Breast epithelium (tissue), 4 donors: Measurements from ENCODE around the gene KISS1. TPM values are rescaled to one million over a fixed set of nuclear protein-coding genes. Genes with fewer than 3 reads are reported as not detected.

ENCODE experiments used
- DNase-seq, 2 donors: peaks; one replicate each; pipeline ENCODE4 v3.0.0-alpha.2; 2019; ENCODE audit warnings: low spot score in 2 of 2
- H3K27ac ChIP-seq, 2 donors: fragments of 200-600 bp; sonication (generic) in 1 of 2; one replicate each; pipeline ENCODE4 v1.5.1; 2016 to 2019; ENCODE audit warnings: mild to moderate bottlenecking in 1 of 2
- H3K27me3 ChIP-seq, 2 donors: fragments of 200-600 bp; sonication (generic) in 1 of 2; one replicate each; pipeline versions ENCODE4 v1.5.1 to v1.6.0; 2017 to 2019; ENCODE audit warnings: control low read depth in 1 of 2, mild to moderate bottlenecking in 1 of 2
- H3K36me3 ChIP-seq: fragments of 200-600 bp; one replicate; pipeline ENCODE4 v1.5.1; 2019
- H3K4me1 ChIP-seq, 2 donors: fragments of 200-600 bp; sonication (generic); one replicate each; pipeline ENCODE4 v1.5.1; 2016 to 2019; ENCODE audit warnings: control low read depth in 1 of 2
- H3K4me3 ChIP-seq, 3 donors: fragments of 200-600 bp; sonication (generic); 1 replicate in 2 of 3; 2 replicates in 1 of 3; pipeline ENCODE4 v1.5.1; 2016 to 2019; ENCODE audit warnings: mild to moderate bottlenecking in 3 of 3, moderate library complexity in 2 of 3
- H3K9me3 ChIP-seq, 2 donors: fragments of 200-600 bp; sonication (generic) in 1 of 2; one replicate each; pipeline ENCODE4 v1.5.1; 2016 to 2019; ENCODE audit warnings: control low read depth in 1 of 2
- POLR2A ChIP-seq: fragments of 450-650 bp; IDR thresholded peaks from one replicate; pipeline ENCODE4 v1.6.1; 2016; ENCODE audit warnings: antibody characterized with exemption, mild to moderate bottlenecking, moderate library complexity
- POLR2AphosphoS5 ChIP-seq, 3 donors: sonication (generic); formaldehyde crosslinking; IDR thresholded peaks; one replicate each; pipeline ENCODE4 v1.6.1; 2017; ENCODE audit warnings: antibody characterized with exemption in 3 of 3
- intact Hi-C: fragments of 100-400 bp; cut with DNase I; formaldehyde crosslinking; loops from one replicate; pipeline ENCODE4 v1.15.1; 2023; ENCODE audit warnings: low total_unique reads
- total RNA-seq, 3 donors: library from RNA; depleted of rRNA; stranded (reverse); fragments of >200 nt; gene quantifications; one replicate each; pipeline ENCODE4 v1.1.0, GENCODE V29; 2016
- TF ChIP-seq, protein P1 (sequence below), 3 donors: fragments of 450-650 bp; IDR thresholded peaks; one replicate each; pipeline ENCODE4 v1.5.1; 2016 to 2017; ENCODE audit warnings: antibody characterized with exemption in 3 of 3, mild to moderate bottlenecking in 3 of 3, moderate library complexity in 3 of 3

KISS1 gene
- total RNA-seq, 3 donors from 2014 or later, result not detected

DNA sequence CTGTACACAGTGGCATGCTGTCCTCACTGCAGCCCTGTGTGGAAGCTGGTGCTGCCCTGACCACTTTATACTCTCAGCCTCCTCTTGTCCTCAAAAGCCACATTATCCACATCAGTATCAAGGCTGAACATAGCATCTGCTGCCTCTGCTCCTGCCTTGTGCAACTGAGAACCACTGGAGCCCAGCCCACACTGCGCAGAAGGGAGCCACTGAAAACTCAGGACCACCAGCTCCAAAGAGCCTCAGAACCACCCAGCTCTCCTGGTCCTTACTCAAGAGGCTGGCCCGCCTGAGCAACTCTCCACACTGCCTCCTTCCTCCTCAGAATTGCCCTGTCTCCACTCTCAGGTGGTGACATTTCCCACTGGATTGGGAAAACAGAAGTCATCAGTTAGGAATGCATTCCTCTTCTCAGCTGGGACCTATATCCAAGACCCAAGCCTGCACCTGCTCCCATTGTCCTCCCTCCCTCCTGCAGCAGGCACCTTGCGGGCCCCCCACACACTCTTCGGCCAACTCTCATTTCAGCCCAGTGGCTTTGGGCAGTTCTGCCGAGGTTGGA, 7.0 kb upstream of the KISS1 start:
- Histone ChIP-seq H3K27ac (no peak overlapping the region), H3K36me3 (no peaks in the 10 kb centered on the region), H3K9me3 (no peaks in the 10 kb centered on the region), H3K4me1 (no peaks in the 10 kb centered on the region), H3K27me3 (no peaks in the 10 kb centered on the region), H3K4me3 (no peak overlapping the region)
- TF ChIP-seq POLR2AphosphoS5 (IDR thresholded peaks at IDR 0.05) (no peak), POLR2A (no peak)
- TF ChIP-seq, protein P1, sequence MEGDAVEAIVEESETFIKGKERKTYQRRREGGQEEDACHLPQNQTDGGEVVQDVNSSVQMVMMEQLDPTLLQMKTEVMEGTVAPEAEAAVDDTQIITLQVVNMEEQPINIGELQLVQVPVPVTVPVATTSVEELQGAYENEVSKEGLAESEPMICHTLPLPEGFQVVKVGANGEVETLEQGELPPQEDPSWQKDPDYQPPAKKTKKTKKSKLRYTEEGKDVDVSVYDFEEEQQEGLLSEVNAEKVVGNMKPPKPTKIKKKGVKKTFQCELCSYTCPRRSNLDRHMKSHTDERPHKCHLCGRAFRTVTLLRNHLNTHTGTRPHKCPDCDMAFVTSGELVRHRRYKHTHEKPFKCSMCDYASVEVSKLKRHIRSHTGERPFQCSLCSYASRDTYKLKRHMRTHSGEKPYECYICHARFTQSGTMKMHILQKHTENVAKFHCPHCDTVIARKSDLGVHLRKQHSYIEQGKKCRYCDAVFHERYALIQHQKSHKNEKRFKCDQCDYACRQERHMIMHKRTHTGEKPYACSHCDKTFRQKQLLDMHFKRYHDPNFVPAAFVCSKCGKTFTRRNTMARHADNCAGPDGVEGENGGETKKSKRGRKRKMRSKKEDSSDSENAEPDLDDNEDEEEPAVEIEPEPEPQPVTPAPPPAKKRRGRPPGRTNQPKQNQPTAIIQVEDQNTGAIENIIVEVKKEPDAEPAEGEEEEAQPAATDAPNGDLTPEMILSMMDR (IDR thresholded peaks at IDR 0.05), result no peak
- intact Hi-C loops, result no loop called here
- DNase-seq, result no peak

DNA sequence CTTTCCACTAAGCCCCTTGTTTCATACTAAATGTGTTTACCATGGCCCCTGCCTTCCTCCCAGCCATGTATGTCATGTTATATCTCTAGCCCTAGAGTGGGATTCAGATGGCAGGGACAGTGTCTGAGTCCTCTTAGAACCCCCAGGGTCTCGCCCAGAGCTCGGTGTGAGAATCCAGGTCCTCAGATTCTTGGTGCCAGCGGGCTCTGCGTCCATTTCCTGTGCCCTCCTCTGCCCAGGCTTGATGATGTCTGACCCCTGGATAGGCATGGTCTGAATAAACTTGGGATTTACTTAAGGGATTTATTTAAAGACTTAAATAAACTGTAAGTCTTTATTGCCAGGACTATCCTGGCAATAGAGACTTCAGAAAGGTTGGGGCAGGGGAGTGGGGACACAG, 6.2 kb upstream of the KISS1 start:
- no peaks in the 10 kb centered on the region for H3K9me3 ChIP-seq
- H3K4me3 ChIP-seq, result no peak overlapping the region
- intact Hi-C loops, result no loop called here
- no peak for DNase-seq
- H3K4me1 ChIP-seq, result no peaks in the 10 kb centered on the region
- H3K36me3 ChIP-seq, result no peaks in the 10 kb centered on the region
- TF ChIP-seq, protein P1 (IDR thresholded peaks at IDR 0.05), result no peak
- no peak for TF ChIP-seq POLR2A
- TF ChIP-seq POLR2AphosphoS5 (IDR thresholded peaks at IDR 0.05), result no peak
- no peaks in the 10 kb centered on the region for H3K27me3 ChIP-seq
- no peak overlapping the region for H3K27ac ChIP-seq

DNA sequence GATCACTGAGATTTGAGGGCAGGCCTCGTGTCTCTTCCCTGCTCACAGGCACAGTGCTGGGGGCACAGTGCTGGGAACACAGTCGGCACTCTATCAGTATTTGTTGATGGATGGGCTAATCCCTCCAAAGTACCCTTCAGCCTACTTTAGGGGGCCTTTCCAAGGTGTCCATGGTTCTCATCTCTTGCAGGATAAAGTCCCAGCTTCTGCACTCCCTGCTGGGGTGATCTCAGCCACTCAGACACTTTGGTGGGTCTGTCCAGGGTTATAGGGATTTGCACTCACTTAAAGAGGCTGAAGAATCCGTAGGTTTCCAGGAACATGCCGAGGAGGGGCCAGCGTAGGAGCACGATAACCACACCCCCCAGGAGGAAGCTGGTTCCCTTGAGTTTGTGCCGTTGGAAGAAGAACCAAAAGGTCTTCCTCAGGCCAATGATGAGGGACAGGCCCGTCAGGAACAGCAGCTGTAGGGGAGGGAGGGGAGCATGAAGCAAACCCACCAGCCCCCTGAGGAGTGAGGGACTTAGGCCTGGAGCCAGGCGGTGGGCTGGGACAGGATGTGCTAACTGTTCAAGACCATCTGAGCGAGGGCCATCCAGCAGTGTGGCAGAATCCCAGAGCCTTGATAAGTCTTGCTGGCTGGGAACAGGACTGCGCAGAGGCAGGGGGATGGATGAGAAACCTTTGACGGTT, 5.2 kb upstream of the KISS1 start:
- Histone ChIP-seq H3K27me3 (no peaks in the 10 kb centered on the region), H3K36me3 (no peaks in the 10 kb centered on the region), H3K9me3 (no peaks in the 10 kb centered on the region), H3K4me1 (no peaks in the 10 kb centered on the region), H3K4me3 (no peak overlapping the region), H3K27ac (no peak overlapping the region)
- DNase-seq, result no peak
- intact Hi-C loops, result no loop called here
- TF ChIP-seq POLR2AphosphoS5 (IDR thresholded peaks at IDR 0.05) (no peak), POLR2A (no peak)
- TF ChIP-seq, protein P1 (IDR thresholded peaks at IDR 0.05), result no peak

DNA sequence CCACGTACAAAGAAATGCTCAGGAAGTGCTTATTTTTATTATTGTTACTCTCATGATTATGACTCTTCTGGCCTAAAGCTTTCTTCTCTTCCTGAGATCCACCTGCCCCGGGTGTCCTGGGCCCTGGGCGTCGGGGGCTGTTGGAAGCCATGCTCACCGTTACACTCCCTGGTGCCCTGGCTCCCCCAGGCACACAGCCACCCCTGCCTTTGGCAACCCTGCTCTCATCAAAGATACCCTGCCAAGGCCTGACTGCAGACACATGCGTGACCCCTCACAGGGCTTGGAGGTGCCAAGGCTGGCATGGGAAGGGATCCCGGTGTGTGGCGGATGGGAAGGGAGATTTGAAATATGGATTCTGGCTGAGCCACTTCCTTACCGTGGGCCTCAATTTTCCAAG, 3.3 kb upstream of the KISS1 start:
- Histone ChIP-seq H3K4me1 (no peaks in the 10 kb centered on the region), H3K27me3 (no peaks in the 10 kb centered on the region), H3K4me3 (no peak overlapping the region), H3K36me3 (no peaks in the 10 kb centered on the region), H3K9me3 (no peaks in the 10 kb centered on the region), H3K27ac (peak overlapping the region; percentile 84 to 85)
- intact Hi-C loops, result no loop called here
- TF ChIP-seq, protein P1 (IDR thresholded peaks at IDR 0.05), result no peak
- TF ChIP-seq POLR2AphosphoS5 (IDR thresholded peaks at IDR 0.05), result no peak
- no peak for TF ChIP-seq POLR2A
- DNase-seq, result no peak
